ENCODE data around the gene ACTG1. TPM values are rescaled to one million over a fixed set of nuclear protein-coding genes. Genes with fewer than 3 reads are reported as not detected.

ACTG1 gene
- total and polyA plus RNA-seq, 2 donors (not counting 1 experiment from before 2014, with no cell fraction given), result 803 to 1,677 TPM

- Mint-ChIP-seq H3K9me3 (ENCODE audit: insufficient read depth) (no peaks in the 10 kb centered on the region), H3K4me3 (peak overlapping the region; percentile 98), H3K27me3 (no peaks in the 10 kb centered on the region), H3K27ac (peak overlapping the region; percentile 99), H3K4me1 (peaks cover 61% of the 10 kb centered on the region)
- peak overlapping the region; percentile 99 for H3K4me2 ChIP-seq (replicated peaks; ENCODE audit: low read depth, low read length, poor library complexity, severe bottlenecking)
- peaks cover 0 to 22% of the 10 kb centered on the region in 2 experiments for H3K36me3 ChIP-seq (replicated peaks in 1 of 2; ENCODE audit: control extremely low read depth in 1 of 2, control insufficient read depth in 1 of 2, extremely low read depth in 1 of 2, insufficient read depth in 2 of 2, low read length in 1 of 2)
- peak overlapping the region; percentile 61 to 94 (median 76) for H3K4me3 ChIP-seq (ENCODE audit: control extremely low read depth in 1 of 5, extremely low read depth in 1 of 5, insufficient read depth in 1 of 5, low read depth in 2 of 5, low read length in 4 of 5)
- no peaks in the 10 kb centered on the region for H3K9me3 ChIP-seq (ENCODE audit: control extremely low read depth in 1 of 3, control insufficient read depth in 2 of 3, insufficient read depth in 1 of 3, low read length in 2 of 3)
- no peak for TF ChIP-seq EZH2 (IDR thresholded peaks at IDR 0.05; ENCODE audit: borderline replicate concordance, insufficient read depth, low read depth, low read length, poor library complexity, severe bottlenecking)
- intact Hi-C loops (cut with micrococcal nuclease), result loop anchor here (5.0 to 10.0 kb wide), 4 partner anchors 221 to 1253 kb away; partner anchors contain the start of genes P4HB, RNF213 and SLC38A10
- ATAC-seq (ENCODE audit: low read depth) (no peak), DNase-seq (no peak)
- 26% methylated on average over 16 of the region's 19 CpGs for WGBS (ENCODE audit: insufficient coverage)
- peaks cover 20% of the 10 kb centered on the region for H4K20me1 ChIP-seq (ENCODE audit: control insufficient read depth, insufficient read depth, low read length, poor library complexity, severe bottlenecking)
- no peaks in the 10 kb centered on the region for H3K27me3 ChIP-seq (replicated peaks in 1 of 4; ENCODE audit: control extremely low read depth in 1 of 4, control insufficient read depth in 3 of 4, insufficient read depth in 4 of 4, low read length in 3 of 4)
- no peak overlapping the region for H2AFZ ChIP-seq (ENCODE audit: insufficient read depth, low read depth, low read length, poor library complexity, severe bottlenecking)
- H3K9ac ChIP-seq (ENCODE audit: low read length), result peak overlapping the region; percentile 87
- H3K27ac ChIP-seq (ENCODE audit: low read length in 2 of 2), result peak overlapping the region; percentile 97 to 98
- ChIA-PET POLR2A (interaction anchor here (0.6 to 4.8 kb wide), 5 partner anchors 27 to 605 kb away, joined by 3 to 33 read pairs (median 3); partner anchors contain the start of gene FAAP100), CTCF (interaction anchor here (0.9 to 4.4 kb wide), 10 partner anchors 15 to 224 kb away, joined by 3 to 25 read pairs (median 4); partner anchors contain the start of gene FAAP100)
- H3K79me2 ChIP-seq (ENCODE audit: control insufficient read depth, insufficient read depth, low read length), result peaks cover 66% of the 10 kb centered on the region
- H3K4me1 ChIP-seq (ENCODE audit: control insufficient read depth in 2 of 2, insufficient read depth in 2 of 2, low read length in 2 of 2), result peaks cover 45 to 69% of the 10 kb centered on the region in 2 donors
Measured at GRCh38 chr17:81515530-81516041, 3.0 kb upstream of the ACTG1 start.

- Histone ChIP-seq H3K4me3 (ENCODE audit: control extremely low read depth in 1 of 5, extremely low read depth in 1 of 5, insufficient read depth in 1 of 5, low read depth in 2 of 5, low read length in 4 of 5) (peak overlapping the region; percentile 61 to 94 (median 76)), H3K27me3 (replicated peaks in 1 of 4; ENCODE audit: control extremely low read depth in 1 of 4, control insufficient read depth in 3 of 4, insufficient read depth in 4 of 4, low read length in 3 of 4) (no peaks in the 10 kb centered on the region), H3K79me2 (ENCODE audit: control insufficient read depth, insufficient read depth, low read length) (peaks cover 70% of the 10 kb centered on the region), H3K4me2 (replicated peaks; ENCODE audit: low read depth, low read length, poor library complexity, severe bottlenecking) (peak overlapping the region; percentile 99), H3K9me3 (ENCODE audit: control extremely low read depth in 1 of 3, control insufficient read depth in 2 of 3, insufficient read depth in 1 of 3, low read length in 2 of 3) (no peaks in the 10 kb centered on the region), H3K4me1 (ENCODE audit: control insufficient read depth in 2 of 2, insufficient read depth in 2 of 2, low read length in 2 of 2) (peaks cover 48 to 70% of the 10 kb centered on the region in 2 donors), H3K9ac (ENCODE audit: low read length) (peak overlapping the region; percentile 87), H3K27ac (ENCODE audit: low read length in 2 of 2) (peak overlapping the region; percentile 97 to 98), H4K20me1 (ENCODE audit: control insufficient read depth, insufficient read depth, low read length, poor library complexity, severe bottlenecking) (peaks cover 27% of the 10 kb centered on the region), H2AFZ (ENCODE audit: insufficient read depth, low read depth, low read length, poor library complexity, severe bottlenecking) (peak overlapping the region; percentile 74), H3K36me3 (replicated peaks in 1 of 2; ENCODE audit: control extremely low read depth in 1 of 2, control insufficient read depth in 1 of 2, extremely low read depth in 1 of 2, insufficient read depth in 2 of 2, low read length in 1 of 2) (peaks cover 0 to 29% of the 10 kb centered on the region in 2 experiments)
- no peak for TF ChIP-seq EZH2 (IDR thresholded peaks at IDR 0.05; ENCODE audit: borderline replicate concordance, insufficient read depth, low read depth, low read length, poor library complexity, severe bottlenecking)
- TF ChIP-seq, protein P1, sequence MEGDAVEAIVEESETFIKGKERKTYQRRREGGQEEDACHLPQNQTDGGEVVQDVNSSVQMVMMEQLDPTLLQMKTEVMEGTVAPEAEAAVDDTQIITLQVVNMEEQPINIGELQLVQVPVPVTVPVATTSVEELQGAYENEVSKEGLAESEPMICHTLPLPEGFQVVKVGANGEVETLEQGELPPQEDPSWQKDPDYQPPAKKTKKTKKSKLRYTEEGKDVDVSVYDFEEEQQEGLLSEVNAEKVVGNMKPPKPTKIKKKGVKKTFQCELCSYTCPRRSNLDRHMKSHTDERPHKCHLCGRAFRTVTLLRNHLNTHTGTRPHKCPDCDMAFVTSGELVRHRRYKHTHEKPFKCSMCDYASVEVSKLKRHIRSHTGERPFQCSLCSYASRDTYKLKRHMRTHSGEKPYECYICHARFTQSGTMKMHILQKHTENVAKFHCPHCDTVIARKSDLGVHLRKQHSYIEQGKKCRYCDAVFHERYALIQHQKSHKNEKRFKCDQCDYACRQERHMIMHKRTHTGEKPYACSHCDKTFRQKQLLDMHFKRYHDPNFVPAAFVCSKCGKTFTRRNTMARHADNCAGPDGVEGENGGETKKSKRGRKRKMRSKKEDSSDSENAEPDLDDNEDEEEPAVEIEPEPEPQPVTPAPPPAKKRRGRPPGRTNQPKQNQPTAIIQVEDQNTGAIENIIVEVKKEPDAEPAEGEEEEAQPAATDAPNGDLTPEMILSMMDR (IDR thresholded peaks at IDR 0.05), result no peak
- DNase-seq, result peak; percentile 82
- Mint-ChIP-seq H3K4me3 (peak overlapping the region; percentile 98), H3K27me3 (no peaks in the 10 kb centered on the region), H3K4me1 (peaks cover 64% of the 10 kb centered on the region), H3K9me3 (ENCODE audit: insufficient read depth) (no peaks in the 10 kb centered on the region), H3K27ac (peak overlapping the region; percentile 99)
- ChIA-PET POLR2A (interaction anchor here (0.6 to 4.8 kb wide), 4 partner anchors 26 to 521 kb away, joined by 3 to 33 read pairs (median 4); partner anchors contain the start of gene FAAP100), CTCF (interaction anchor here (0.9 to 2.6 kb wide), 8 partner anchors 15 to 223 kb away, joined by 3 to 11 read pairs (median 4); no protein-coding TSS in a partner anchor)
- WGBS (ENCODE audit: insufficient coverage), result under 1% methylated on average over 82 of the region's 82 CpGs
- ATAC-seq (ENCODE audit: low read depth), result peak; percentile 29
- intact Hi-C loops (cut with micrococcal nuclease), result loop anchor here (1.0 to 10.0 kb wide), 6 partner anchors 22 to 1718 kb away; partner anchors contain the start of genes CBX8, P4HB, RNF213 and SLC38A10
Measured at GRCh38 chr17:81514739-81515529, 2.3 kb upstream of the ACTG1 start.

All from B cell (primary cell).